T47D (cell line): ENCODE measurements around the gene PVRIG.
"Not testable (repeated sequence)": the region's sequence is repeated elsewhere in the genome, so short reads cannot be mapped to it uniquely, and the experiment has no call there.

Experiments used
- DNase-seq, 2 experiments: peaks; one replicate each; pipeline versions ENCODE4 v3.0.0 to v3.0.0-alpha.2; 2011 to 2012; ENCODE audit warnings: low read depth in 1 of 2, low spot score in 1 of 2
- JUND ChIP-seq: IDR thresholded peaks from 2 replicates; pipeline ENCODE4 v1.6.1; 2012; ENCODE audit warnings: low read depth
- in situ Hi-C: cut with HindIII; loops from 2 replicates; pipeline ENCODE4 v1.10.0; 2016; ENCODE audit warnings: low sequenced_read_pairs, low pct_unique_long_range_greater_than_20kb

Gene PVRIG

DNA sequence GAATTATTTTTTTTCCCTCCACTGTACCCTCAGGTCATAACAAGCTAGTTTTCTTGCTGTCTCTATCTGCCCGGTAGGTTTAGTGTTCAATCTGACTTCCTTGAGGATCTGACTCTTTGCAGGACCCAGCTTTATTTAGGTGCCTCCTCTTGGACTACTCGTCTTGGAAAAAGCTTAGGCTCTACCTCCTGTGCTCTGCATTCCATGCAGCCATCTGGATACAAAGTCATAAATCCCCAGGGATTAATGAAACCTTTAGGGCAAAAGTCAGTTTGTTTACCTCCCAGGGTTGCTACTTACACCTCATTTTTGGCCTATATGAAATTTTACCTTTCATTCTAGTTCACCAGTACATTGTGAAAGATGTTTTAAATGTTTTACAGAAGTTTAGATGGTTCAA, 34.0 kb upstream of the PVRIG start:
- no peak for DNase-seq
- TF ChIP-seq JUND: no peak
- in situ Hi-C loops: no loop called here

- no peak for TF ChIP-seq JUND
- in situ Hi-C loops: no loop called here
- DNase-seq: no peak
Measured at GRCh38 chr7:100189061-100189460, 30.7 kb upstream of the PVRIG start.

DNA sequence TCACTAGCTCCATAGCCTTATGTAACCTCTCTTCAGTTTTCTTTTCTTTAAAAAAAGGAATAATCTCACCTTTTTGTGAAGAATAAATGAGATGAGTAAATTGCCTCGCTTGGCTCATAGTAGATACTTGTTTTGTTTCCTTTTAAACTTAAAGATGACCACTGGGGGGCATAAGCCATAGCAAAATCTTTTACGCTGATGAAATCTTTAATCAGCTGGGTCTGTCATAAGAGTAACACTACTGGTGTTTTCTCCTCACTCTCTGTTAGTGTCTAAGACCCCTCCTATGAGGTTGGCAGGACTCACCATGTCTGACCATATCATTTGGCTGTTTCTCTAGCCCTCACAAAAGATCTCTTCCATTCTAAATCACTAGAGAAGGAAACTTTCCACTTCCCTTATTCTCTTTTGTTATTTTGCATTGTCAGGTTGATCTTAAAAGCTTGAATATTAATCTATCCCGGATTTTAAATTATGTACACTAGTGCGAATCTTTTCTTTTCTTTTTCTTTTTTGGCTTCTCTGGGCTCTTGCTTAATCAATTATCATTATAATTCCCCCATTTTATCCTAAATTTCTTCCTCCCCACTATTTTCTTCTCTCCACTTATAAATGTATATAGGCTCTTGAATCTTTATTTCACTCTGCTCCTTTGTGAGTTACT, 29.6 kb upstream of the PVRIG start:
- in situ Hi-C loops: no loop called here
- DNase-seq: peak in 1 of 2 experiments; percentile 27
- no peak for TF ChIP-seq JUND

DNA sequence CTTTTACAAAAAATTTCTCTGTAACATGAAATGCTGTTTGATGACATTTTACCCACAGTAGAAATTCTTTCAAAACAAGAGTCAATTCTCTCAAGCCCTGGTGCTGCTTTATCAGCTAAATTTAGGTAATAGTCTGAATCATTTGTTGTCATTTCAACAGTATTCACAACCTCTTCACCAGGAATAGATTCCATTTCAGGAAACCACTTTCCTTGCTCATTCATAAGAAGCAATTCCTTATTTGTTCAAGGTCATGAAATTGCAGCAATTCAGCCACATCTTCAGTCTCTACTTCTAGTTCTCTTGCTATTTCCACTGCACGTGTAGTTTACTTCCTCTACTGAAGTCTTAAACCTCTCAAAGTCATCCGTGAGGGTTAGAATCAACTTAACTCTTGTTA, 28.0 kb upstream of the PVRIG start:
- no peak for TF ChIP-seq JUND
- no peak for DNase-seq
- in situ Hi-C loops: no loop called here

GRCh38 chr7:100192281-100192862, 27.4 kb upstream of the PVRIG start:
- in situ Hi-C loops, DNase-seq: not testable (repeated sequence)

- no peak for TF ChIP-seq JUND
- in situ Hi-C loops: no loop called here
- no peak for DNase-seq
Measured at GRCh38 chr7:100192969-100193368, 26.8 kb upstream of the PVRIG start.

GRCh38 chr7:100195222-100195621, 24.5 kb upstream of the PVRIG start:
- no peak for TF ChIP-seq JUND
- no peak for DNase-seq
- in situ Hi-C loops: no loop called here

DNA sequence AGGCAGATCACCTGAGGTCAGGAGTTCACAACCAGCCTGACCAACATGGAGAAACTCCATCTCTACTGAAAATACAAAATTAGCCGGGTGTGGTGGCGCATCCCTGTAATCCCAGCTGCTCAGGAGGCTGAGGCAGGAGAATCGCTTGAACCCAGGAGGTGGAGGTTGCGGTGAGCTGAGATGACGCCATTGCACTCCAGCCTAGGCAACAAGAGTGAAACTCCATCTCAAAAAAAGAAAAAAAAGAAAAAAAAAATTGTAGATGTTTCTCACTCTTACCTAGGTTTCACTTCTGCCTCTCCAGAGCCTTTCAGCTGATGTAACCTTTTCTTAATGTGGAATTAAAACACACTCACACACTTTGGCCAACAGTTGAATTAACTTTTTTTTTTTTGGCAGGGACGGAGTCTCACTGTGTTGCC, 23.8 kb upstream of the PVRIG start:
- in situ Hi-C loops, DNase-seq: not testable (repeated sequence)

- DNase-seq: no peak
- TF ChIP-seq JUND: no peak
- in situ Hi-C loops: no loop called here
Measured at GRCh38 chr7:100198266-100198665, 21.5 kb upstream of the PVRIG start.

- DNase-seq: no peak
- in situ Hi-C loops: no loop called here
- TF ChIP-seq JUND: no peak
Measured at GRCh38 chr7:100200693-100201092, 19.1 kb upstream of the PVRIG start.

GRCh38 chr7:100204454-100204853, 15.3 kb upstream of the PVRIG start:
- TF ChIP-seq JUND: no peak
- DNase-seq: no peak
- in situ Hi-C loops: no loop called here

GRCh38 chr7:100208911-100209408, 10.8 kb upstream of the PVRIG start:
- in situ Hi-C loops: no loop called here
- DNase-seq: no peak
- TF ChIP-seq JUND: no peak

- in situ Hi-C loops: no loop called here
- no peak for TF ChIP-seq JUND
- no peak for DNase-seq
Measured at GRCh38 chr7:100209493-100209892, 10.3 kb upstream of the PVRIG start.

GRCh38 chr7:100210805-100211204, 8.9 kb upstream of the PVRIG start:
- TF ChIP-seq JUND: no peak
- no peak for DNase-seq
- in situ Hi-C loops: no loop called here
